Activated CD8-positive, alpha-beta memory T cell treated with anti-CD3 and anti-CD28 coated beads for 48 hours (primary cell): ENCODE results near the gene TMEM203.

Experiments used
- DNase-seq, 3 experiments: peaks; one replicate each; pipeline ENCODE4 v3.0.0-alpha.2; 2020; ENCODE audit warnings: low read depth in 2 of 3, low spot score in 2 of 3

The TMEM203 gene

GRCh38 chr9:137167747-137168572, 37.5 kb downstream of the TMEM203 start:
- DNase-seq: no peak

- no peak for DNase-seq
These were observed 38.1 kb downstream of the TMEM203 start for GRCh38 chr9:137167277-137167746.

GRCh38 chr9:137166380-137167229, 38.8 kb downstream of the TMEM203 start:
- DNase-seq: no peak

- no peak for DNase-seq
These were observed 40.1 kb downstream of the TMEM203 start for GRCh38 chr9:137165250-137165836.

GRCh38 chr9:137164370-137165249, 40.8 kb downstream of the TMEM203 start:
- DNase-seq: no peak

- DNase-seq: no peak
These were observed 41.6 kb downstream of the TMEM203 start for GRCh38 chr9:137163805-137164204.

GRCh38 chr9:137163365-137163715, 42.1 kb downstream of the TMEM203 start:
- DNase-seq: no peak

- no peak for DNase-seq
These were observed 42.7 kb downstream of the TMEM203 start for GRCh38 chr9:137162505-137163364.

GRCh38 chr9:137161558-137162486, 43.6 kb downstream of the TMEM203 start:
- DNase-seq: no peak

GRCh38 chr9:137160716-137161557, 44.5 kb downstream of the TMEM203 start:
- no peak for DNase-seq

- DNase-seq: no peak
These were observed 45.4 kb downstream of the TMEM203 start for GRCh38 chr9:137160054-137160425.

GRCh38 chr9:137159105-137160053, 46.1 kb downstream of the TMEM203 start:
- no peak for DNase-seq

- no peak for DNase-seq
These were observed 46.8 kb downstream of the TMEM203 start for GRCh38 chr9:137158625-137159024.

GRCh38 chr9:137157618-137158415, 47.6 kb downstream of the TMEM203 start:
- DNase-seq: no peak

- DNase-seq: peak in 1 of 3 experiments; percentile 68
These were observed 48.7 kb downstream of the TMEM203 start for GRCh38 chr9:137156567-137157375.
